GM18858 (cell line): ENCODE measurements around the gene ANO4.

ENCODE experiments used
- ATAC-seq: cut with Tn5 transposase; IDR thresholded peaks from one replicate; pipeline ENCODE4 v1.9.1; 2021; ENCODE audit not compliant: unreplicated experiment

The ANO4 gene

GRCh38 chr12:100942984-100943749 is 148.6 kb downstream of the ANO4 start:
- ATAC-seq: no peak

GRCh38 chr12:100951756-100952155 is 157.2 kb downstream of the ANO4 start:
- no peak for ATAC-seq

- ATAC-seq: no peak
These were observed 158.6 kb downstream of the ANO4 start for GRCh38 chr12:100953217-100953616.

- ATAC-seq: no peak
These were observed 159.1 kb downstream of the ANO4 start for GRCh38 chr12:100953677-100954076.

GRCh38 chr12:100954118-100954517 is 159.5 kb downstream of the ANO4 start:
- no peak for ATAC-seq

GRCh38 chr12:100955139-100955538 is 160.6 kb downstream of the ANO4 start:
- ATAC-seq: no peak

- ATAC-seq: peak; percentile 51
These were observed 161.8 kb downstream of the ANO4 start for GRCh38 chr12:100956311-100956852.

GRCh38 chr12:100959481-100959880 is 164.9 kb downstream of the ANO4 start:
- no peak for ATAC-seq

GRCh38 chr12:100962086-100962712 is 167.6 kb downstream of the ANO4 start:
- ATAC-seq: no peak

GRCh38 chr12:100963381-100963780 is 168.8 kb downstream of the ANO4 start:
- no peak for ATAC-seq

- ATAC-seq: no peak
These were observed 169.5 kb downstream of the ANO4 start for GRCh38 chr12:100964028-100964427.

- ATAC-seq: no peak
These were observed 172.6 kb downstream of the ANO4 start for GRCh38 chr12:100967189-100967588.

GRCh38 chr12:100970894-100971293 is 176.3 kb downstream of the ANO4 start:
- no peak for ATAC-seq

- ATAC-seq: no peak
These were observed 177.5 kb downstream of the ANO4 start for GRCh38 chr12:100972121-100972520.

- ATAC-seq: no peak
These were observed 179.8 kb downstream of the ANO4 start for GRCh38 chr12:100974341-100974740.

- ATAC-seq: no peak
These were observed 180.2 kb downstream of the ANO4 start for GRCh38 chr12:100974747-100975146.

- no peak for ATAC-seq
These were observed 182.2 kb downstream of the ANO4 start for GRCh38 chr12:100976735-100977134.

GRCh38 chr12:100980856-100981255 is 186.3 kb downstream of the ANO4 start:
- ATAC-seq: no peak

GRCh38 chr12:100982511-100983183 is 188.1 kb downstream of the ANO4 start:
- ATAC-seq: no peak

- ATAC-seq: no peak
These were observed 190.2 kb downstream of the ANO4 start for GRCh38 chr12:100984796-100985195.

GRCh38 chr12:100986595-100987547 is 192.3 kb downstream of the ANO4 start:
- no peak for ATAC-seq
